ENCODE measurements around the gene GYS2.
A peak's percentile ranks its signal among the peaks of the same experiment; 100 is the strongest.

GYS2 gene

DNA sequence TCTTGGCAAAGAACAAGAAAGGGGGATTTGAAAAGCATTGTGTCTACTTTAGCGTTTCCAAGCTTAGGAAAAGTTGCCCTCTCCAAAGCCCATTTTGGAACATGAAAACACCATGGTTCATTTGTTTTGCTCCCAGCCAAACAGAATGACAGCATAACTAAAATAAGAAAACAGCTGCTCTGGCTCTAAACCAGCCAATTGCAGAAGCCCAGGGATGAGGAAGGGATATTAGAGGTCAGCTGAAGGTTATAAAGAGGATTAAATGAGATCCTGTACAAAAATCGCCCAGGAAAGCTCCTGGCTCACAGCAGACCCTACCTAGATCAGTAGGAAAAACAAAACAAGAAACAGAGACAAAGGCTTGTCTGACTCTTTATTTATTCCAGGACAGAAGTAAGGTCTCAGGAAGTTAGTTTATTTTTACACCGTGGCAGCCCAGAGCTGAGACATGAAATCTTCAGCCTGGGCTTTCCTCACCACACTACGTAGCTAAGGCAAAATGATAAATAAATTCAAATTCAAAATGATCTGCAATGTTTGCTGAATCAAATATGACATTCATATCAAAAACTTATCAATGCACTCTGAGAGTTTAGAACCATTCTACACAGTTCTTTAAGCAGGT is 52.7 kb downstream of the GYS2 start:
- DNase-seq = no peak

DNA sequence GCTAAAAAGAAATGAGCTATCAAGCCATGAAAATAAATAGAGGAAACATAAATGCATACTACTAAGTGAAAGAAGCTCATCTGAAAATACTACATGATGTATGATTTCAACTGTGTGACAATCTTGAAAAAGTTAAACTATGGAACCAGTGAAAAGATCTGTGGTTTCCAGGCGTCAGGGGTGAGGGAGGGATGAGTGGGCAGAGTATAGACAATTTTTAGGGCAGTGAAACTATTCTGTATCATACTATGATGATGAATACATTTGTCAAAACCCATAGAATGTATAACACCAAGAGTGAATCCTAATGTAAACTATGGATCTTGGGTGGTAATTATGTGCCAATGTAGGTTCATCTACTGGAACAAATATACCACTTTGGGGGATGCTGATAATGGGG is 57.2 kb downstream of the GYS2 start:
- DNase-seq = no peak

DNA sequence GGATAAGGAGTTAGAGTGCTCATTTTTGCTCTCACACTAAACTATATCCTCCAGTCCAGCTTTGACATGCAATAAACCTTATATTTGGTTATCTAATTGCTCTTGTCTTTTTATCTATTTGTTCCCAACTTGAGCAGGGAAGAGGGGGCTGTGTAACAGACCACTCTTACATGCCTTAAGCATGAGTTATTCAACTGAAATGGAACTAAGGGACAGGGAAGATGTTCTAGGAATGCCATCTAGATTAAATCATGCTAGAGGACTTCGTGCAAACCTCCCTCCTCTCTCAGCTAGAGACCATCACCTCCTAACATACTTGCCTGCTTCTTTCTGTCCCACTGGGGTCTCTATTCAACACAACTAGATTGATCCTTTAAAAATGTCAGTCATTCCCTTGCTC is 57.9 kb downstream of the GYS2 start:
- DNase-seq = no peak

DNA sequence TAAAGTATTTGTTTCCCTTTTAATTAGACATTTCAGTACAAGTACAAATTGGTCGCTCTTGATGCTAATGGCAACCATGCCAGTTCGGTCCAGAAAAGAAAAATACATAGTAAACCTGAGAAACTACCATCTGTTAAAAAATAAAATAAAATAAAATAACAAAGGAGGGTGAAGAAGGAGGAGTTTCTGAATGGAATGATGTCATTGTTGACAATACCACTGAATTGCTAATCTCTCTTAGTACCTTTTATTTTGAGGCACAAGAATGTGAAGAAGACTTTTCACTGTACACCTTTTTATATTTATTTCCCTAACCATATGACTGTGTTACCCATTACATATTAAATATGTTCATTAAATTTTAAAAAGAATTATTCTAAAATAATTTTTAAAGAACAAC is 59.1 kb downstream of the GYS2 start:
- DNase-seq = no peak

DNA sequence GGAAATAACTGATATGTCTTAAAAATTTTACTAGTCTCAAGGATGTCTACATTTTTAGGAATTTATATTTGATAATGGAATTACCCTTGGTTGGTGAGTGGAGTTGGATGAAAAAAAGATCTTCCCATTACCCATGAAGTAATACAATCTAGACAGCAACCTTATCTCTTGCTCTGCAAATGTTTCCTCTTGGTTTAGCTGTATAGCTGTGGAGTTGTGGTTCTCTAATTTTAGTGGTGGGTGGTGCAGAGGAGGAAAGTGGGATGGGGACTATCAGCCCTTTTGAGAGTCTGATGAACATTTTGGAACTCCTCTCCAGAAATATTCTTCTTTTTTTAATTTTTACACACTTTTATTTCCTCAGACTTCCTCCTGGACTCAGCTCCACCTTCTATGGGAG is 61.5 kb downstream of the GYS2 start:
- no peak for DNase-seq

DNA sequence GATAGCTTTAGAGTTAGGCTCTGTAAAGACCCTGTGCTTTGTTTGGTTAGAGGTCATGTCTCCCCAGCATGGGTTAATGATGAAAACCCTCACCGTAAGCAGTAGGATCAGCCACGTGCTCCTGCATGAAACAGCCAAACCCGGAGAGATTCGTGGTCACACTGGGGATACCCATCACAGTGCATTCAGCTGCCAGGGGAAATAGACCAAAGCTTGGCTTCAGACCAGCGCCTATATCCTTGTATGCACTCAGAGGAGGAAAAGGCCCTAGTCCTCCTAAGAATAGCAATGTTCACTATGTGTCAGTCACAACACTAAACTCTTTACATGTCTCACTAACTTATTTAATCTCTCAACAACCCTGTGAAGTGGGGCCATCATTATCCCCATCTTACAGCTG is 62.2 kb downstream of the GYS2 start:
- DNase-seq = no peak

DNA sequence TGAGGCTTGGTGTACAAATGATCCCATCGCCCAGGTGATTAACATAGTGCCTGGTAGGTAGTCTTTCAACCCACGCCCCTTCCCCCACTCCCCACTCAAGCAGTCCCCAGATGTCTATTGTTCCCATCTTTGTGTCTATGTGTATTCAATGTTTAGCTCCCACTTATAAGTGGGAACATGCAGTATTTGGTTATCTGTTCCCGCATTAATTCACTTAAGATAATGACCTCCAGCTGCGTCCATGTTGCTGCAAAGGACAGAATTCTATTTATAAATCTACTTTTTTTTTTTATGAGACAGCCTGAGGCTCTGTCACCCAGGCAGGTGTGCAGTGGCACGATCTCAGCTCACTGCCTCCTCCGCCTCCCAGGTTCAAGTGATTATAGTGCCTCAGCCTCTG is 62.9 kb downstream of the GYS2 start:
- DNase-seq = no peak

DNA sequence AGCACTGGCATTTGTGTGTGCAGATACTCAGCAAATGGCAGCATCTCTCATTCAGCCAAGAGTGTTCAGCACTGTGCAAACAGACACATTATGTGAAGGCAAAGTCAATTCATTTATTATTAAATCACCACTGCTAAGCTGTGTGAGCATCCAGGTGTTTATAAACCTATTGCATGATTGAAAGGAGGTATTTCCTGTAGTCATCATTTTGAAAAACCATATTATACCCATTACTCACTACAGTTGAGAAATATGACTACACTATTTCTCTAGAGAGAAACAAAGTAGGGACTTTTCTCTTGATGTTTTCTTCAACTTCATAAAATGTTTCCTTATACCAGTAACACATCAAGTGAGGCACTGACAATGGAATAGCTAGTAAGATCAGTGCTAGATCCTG is 64.8 kb downstream of the GYS2 start:
- DNase-seq = peak; percentile 59

DNA sequence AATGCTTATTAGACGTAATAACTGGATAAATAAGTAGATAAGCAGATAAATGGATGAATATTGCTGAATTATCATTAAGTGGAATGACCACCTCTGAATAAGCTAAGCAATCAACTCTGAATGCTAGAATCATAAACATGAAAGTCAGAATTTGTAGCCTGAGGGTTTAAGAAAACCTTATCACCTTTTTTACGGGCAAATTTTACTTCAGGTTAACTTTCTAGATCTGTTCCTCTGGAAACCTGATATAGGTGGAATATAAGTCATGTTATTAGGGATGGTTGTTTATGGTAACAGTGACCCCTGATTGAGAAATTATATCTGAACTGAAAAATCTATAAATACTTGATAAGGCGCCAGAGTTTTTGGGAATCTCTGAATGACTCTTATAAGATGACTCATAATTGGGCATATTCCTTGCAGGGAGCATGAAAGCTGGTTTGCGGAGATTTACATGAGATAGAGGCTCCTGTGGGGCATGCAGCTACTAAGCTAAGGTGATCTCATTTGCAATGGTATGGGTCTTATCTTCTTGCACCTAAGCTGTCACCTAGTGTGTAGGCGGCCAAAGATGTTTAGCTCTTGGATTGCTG is 66.5 kb downstream of the GYS2 start:
- DNase-seq = no peak

DNA sequence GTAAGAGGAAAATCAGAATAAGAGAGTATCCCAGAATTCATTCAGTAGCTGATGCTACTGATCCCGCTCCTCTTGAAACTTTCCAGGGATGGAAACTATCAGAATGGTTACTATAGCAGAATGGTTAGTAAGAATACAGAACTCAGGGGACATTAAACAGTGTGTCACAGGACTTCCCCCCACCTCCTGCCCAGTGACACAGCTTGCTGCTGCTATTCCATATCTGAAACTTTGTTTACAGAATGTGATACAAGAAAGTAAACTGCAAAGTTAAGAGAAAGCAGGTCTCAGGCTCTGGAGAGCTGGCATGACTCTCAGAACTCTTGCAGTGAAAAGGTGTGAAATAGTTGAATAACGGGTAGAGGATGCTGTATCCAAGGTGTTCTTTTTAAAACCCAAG is 75.2 kb downstream of the GYS2 start:
- DNase-seq = no peak

DNA sequence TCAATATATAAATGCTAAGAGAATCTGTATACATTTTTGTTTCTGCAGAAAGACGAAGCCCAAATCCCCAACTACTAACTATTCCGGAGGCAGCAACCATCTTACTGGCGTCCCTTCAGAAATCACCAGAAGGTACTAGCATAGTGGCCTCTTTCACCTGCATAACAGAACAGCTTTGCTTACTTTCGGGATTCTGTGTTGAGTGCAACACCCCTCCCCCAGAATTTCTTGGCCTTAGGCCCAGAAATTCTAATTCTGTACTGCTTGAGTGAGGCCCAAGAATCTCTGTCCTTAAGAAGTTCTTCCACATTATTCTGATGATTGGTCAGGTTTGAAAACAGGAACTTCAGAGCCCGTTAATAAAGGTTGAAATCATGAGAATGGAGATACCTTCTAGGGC is 75.7 kb downstream of the GYS2 start:
- no peak for DNase-seq

DNA sequence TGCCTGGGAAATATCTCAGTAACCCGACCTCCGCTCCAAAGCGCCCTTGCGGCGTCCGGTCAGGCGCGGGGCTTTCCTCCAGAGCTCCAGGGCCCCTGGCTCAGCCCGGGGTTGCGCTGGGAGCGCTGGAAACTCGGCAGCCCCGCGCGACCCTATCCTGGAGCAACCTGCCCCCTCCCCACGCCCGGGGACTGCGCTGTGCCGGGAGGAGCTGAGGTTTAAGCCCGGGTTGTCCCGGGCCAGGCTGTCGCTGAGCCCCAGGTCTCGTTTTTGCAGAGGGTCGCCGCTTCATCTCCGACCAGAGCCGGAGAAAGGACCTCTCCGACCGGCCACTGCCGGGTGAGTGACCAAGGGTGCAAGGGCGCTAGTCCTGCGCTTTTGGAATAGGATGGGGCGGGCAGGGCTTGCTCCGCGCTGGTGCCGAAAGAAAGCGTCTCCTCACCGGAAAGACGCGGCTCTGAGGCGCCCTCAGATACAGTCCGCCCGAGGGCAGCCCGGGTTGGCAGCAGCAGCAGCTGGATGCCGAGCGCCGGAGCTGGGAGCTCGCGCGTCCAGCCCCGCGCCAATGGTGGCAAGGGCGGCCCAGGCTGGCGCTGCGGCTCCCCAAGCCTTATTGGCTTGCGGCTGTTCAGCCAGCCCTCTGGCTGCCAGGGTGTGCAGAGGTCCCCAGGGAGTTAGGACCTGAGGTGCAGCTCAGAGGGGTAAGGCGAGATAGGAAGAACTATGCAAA is 77.0 kb downstream of the GYS2 start:
- DNase-seq = peak; percentile 70

DNA sequence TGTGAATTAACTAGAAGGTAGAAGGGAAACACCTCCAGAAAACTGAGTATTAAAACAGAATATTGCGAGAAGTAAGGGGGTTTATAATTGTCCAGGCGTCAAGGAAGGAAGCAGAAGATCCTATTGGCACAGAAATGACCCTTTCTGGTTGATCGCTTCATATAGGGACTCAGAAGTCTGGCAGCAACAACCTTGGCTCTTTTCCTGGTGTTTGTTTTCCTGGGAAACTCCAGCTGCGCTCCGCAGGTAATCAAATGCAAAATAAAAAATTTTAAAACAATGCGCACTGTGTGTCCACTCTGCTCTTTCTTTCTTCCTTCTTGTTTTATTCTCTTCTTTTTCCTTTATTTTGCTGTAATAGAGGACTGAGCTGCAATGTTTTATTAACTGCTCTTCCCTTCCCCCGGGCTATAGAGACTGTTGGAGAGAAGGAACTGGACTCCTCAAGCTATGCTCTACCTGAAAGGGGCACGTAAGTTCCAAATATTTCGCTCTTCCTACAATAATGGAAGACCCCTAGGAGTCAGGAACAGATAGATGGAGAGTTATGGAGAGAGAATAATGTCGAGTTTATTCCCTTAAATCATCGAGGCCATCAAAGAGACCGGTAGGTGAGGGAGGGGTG is 77.8 kb downstream of the GYS2 start:
- no peak for DNase-seq

DNA sequence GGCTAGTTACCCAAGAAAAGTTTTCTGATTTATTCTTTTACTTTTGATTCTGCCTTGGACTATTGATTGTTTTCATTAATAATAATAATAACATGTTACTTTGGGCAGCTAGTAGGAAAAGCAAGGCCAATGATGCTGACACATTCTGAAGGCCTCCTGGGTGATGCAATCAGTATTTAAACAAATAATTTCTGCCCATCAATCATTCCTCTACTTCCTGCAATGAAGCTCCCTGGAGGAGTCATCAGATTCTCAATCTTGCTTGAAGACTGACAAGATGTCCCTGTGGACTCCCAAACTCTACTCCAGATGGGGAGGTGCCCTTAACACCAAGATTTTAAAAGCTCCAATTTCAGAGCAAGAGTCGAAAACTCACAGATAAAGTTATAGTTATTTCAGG is 78.6 kb downstream of the GYS2 start, which contains the start of gene SPX:
Gene SPX (plus strand): TSS at position 244 of the 400 bp plus-strand sequence. CDS start 177 bp downstream, outside the sequence.
- DNase-seq = no peak

DNA sequence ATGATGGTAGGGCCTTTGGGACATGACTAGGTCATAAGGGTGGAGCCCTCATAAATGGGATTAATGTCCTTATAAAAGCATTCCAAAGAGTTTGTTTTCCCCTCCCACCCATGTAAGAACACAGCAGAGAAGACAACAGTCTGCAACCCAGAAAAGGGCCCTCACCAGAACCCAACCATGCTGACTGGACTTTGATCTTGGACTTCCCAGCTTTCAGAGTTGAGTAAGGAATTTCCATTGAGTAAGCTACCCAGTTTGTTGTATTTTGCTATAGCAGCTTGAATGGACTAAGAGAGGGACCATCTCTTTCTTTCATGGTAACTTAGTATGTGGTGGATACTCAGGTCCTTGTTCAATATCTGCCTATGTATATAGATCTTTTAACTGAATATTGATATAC is 81.5 kb downstream of the GYS2 start:
- DNase-seq = no peak

DNA sequence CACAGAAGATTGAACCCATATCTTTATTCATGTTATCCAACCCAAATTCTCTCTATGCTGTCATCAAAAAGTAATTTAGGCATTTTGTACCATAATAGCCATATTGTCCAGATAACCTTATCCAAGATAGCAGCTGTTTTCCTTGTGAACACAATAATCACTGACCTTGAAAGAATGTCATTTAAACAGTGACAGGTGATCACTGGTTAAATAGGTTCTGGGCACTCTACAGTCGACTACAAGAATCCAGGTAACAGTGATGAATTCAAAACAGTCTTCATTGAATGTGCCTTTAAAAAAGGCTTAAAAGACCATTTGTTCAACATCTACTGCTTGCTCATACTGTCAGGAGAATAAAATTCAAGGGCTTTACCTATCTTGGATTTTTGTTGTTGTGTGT is 83.1 kb downstream of the GYS2 start:
- DNase-seq = no peak

DNA sequence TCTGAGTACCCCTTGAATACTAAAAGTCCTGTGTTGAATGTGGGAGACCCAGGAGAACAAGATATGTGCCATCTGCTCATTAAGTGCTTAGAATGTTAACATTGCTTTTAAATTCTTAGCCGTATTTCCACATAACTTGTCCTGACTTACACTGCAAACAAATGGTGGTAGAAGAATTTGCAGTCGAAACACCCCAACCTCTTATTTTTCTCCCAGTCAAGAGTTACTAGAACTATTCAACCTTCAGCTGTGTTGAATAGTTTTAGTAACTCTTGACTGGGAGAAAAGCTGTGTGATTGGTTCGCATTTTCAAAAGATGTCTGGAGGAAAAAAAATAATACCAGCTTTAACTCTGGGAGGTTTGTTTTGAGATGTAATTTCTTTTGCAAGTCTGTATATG is 86.2 kb downstream of the GYS2 start:
- no peak for DNase-seq

DNA sequence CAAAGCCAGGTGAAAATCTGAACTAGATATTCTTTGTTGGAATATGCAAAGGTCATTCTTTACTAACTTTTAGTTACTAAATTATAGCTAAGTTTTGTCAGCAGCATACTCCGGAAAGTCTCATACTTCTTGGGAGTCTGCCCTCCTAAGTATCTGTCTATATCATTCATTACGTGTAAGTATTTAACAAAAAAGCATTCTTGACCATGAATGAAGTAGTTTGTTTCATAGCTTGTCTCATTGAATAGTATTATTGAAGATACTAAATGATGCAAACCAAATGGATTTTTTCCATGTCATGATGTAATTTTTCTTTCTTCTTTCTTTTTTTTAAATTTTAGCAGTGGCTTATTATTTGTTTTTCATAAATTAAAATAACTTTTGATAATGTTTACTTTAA is 88.4 kb downstream of the GYS2 start:
- DNase-seq = no peak

DNA sequence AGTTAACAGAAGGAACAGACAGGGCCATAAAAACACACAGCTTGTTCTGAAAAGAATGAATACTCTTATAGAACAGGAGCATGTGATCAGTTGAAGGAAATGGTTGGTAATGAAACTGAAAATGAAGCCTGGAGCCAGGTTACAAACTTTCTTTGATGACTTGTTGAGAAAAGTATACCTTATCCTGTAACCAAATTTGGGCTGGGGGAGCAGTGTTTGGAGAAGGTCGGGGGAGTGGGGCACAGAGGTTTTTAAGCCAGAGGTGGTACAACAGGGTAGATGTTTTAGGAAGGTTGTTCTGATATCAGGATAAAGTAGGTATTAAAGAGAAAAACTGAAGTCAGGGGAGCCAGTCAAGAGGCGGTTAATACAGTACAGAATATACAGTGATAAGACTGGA is 94.9 kb downstream of the GYS2 start:
- peak; percentile 56 for DNase-seq

DNA sequence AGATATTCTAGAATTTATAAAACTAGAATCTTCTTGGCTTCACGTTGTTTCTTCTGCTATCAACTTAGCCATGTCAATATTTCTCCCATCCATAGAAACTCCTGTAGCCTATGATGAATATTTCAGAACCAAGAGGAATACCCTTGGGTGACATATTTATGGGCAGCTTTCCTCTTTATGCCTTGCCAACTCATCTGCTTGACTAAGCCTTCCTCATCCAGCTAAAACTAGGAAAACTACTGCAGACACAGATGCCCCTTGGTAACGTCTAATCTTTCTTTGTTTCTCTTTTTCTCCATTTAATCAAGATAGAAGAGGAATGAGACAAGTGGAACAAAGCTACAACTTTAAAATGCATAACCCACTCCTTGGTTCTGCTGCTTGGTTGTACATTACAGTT is 96.8 kb downstream of the GYS2 start:
- no peak for DNase-seq

DNA sequence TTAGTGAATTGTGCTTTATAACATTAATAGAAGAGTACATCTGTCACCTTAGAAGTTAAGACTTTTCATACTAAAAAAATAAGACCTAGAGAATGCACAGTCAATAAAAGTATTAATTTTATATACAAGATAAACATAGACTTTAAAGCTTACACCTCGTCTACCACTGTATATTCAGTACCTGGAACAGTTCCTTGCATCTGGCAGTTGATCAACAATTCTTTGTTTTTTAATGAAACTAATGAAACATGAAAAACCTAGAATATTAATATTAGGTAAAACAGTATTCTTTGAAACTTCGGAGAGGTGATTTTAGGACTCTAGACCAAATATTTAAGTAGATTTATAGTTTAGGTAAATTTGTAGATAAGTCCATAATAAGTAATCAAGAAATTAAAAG is 98.8 kb downstream of the GYS2 start:
- DNase-seq = no peak

DNA sequence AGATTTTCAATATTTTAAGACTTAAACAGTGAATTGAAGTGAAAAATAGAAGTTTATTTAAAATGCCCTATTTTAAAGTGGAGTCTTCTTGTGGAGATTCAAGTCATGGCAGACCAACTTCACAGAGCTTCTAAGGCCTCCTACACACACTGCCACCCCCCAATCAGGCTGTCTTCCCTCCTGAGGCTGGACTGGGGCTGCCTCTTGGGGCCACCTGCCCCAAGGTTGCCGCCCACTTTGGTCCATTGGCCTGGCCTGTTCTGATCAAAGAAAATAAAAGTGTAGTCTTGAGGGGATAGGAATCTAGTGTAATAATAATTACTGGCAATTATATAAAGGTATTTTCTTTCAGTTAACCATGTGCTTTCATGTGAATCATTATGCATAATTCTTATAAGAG is 101.8 kb downstream of the GYS2 start:
- DNase-seq = no peak

DNA sequence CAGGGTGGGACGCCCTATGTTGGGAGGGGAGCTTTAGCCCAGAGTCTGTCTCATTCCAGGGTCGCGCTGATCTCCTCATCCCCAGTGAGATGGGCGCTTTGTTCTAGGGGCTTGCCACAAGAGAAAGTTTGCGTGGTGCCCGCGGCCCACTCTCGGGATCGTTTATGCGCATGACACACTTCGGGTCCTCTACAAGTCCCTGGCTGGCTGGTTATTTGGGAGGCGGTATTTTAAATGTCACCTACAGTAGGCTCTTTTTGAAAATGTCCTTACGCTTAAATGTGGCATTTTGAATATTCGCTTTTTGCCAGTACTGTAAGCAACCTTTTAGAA is 102.5 kb downstream of the GYS2 start:
- DNase-seq = peak; percentile 25

All from activated CD4-positive, alpha-beta T cell treated with anti-CD3 and anti-CD28 coated beads, Interleukin-2, amount 50 U/mL, for 16 hours (primary cell).